ENCODE data around the gene SIX1. TPM values are rescaled to one million over a fixed set of nuclear protein-coding genes. Genes with fewer than 3 reads are reported as not detected.

Gene SIX1
- total and polyA plus RNA-seq, 2 experiments from 2014 or later = 0.35 to 0.71 TPM

GRCh38 chr14:60632257-60632656 is 17.0 kb downstream of the SIX1 start (continued):
- TF ChIP-seq CTCF (conservative IDR thresholded peaks at IDR 0.05; ENCODE audit: low read depth in 2 of 2) = no peak
- TF ChIP-seq STAT1 (IDR thresholded peaks at IDR 0.05; ENCODE audit: unreplicated experiment) = no peak
- TF ChIP-seq JUNB (IDR thresholded peaks at IDR 0.05; ENCODE audit: unreplicated experiment) = no peak
- no peak for TF ChIP-seq NANOG (IDR thresholded peaks at IDR 0.05; ENCODE audit: borderline replicate concordance)
- TF ChIP-seq, protein P1, sequence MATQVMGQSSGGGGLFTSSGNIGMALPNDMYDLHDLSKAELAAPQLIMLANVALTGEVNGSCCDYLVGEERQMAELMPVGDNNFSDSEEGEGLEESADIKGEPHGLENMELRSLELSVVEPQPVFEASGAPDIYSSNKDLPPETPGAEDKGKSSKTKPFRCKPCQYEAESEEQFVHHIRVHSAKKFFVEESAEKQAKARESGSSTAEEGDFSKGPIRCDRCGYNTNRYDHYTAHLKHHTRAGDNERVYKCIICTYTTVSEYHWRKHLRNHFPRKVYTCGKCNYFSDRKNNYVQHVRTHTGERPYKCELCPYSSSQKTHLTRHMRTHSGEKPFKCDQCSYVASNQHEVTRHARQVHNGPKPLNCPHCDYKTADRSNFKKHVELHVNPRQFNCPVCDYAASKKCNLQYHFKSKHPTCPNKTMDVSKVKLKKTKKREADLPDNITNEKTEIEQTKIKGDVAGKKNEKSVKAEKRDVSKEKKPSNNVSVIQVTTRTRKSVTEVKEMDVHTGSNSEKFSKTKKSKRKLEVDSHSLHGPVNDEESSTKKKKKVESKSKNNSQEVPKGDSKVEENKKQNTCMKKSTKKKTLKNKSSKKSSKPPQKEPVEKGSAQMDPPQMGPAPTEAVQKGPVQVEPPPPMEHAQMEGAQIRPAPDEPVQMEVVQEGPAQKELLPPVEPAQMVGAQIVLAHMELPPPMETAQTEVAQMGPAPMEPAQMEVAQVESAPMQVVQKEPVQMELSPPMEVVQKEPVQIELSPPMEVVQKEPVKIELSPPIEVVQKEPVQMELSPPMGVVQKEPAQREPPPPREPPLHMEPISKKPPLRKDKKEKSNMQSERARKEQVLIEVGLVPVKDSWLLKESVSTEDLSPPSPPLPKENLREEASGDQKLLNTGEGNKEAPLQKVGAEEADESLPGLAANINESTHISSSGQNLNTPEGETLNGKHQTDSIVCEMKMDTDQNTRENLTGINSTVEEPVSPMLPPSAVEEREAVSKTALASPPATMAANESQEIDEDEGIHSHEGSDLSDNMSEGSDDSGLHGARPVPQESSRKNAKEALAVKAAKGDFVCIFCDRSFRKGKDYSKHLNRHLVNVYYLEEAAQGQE (IDR thresholded peaks at IDR 0.05; ENCODE audit: unreplicated experiment) = no peak
- TF ChIP-seq POLR2AphosphoS5 (IDR thresholded peaks at IDR 0.05; ENCODE audit: low read depth) = no peak
- no peak for TF ChIP-seq ZNF114 (CRISPR knock-in tag; IDR thresholded peaks at IDR 0.05)

DNA sequence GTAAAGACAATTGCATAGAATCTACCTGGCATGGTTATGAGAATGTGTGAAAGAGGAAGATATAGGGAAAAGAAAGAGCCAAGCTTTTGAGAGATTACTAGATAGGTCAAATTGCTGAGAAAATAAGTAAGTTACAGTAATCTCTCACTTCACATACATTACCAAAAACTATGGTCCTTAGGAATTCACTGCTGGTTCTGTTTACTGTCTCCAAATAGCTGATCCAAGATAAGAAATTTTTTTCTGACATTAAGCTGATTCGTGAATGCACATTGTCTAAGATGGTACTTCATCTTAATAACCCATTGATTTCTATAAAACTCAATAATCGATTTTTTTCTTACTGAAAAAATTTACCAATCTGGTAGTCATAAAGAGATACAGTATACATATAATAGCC is 17.4 kb downstream of the SIX1 start:
- Mint-ChIP-seq H3K27ac (no peak overlapping the region), H3K9me3 (no peaks in the 10 kb centered on the region), H3K4me3 (no peak overlapping the region), H3K27me3 (ENCODE audit: insufficient read depth, low read depth, poor library complexity) (peaks cover 16% of the 10 kb centered on the region), H3K4me1 (peaks cover 14% of the 10 kb centered on the region), H3K36me3 (ENCODE audit: low read depth) (no peaks in the 10 kb centered on the region)
- H3K79me2 ChIP-seq (replicated peaks; ENCODE audit: insufficient read depth) = no peaks in the 10 kb centered on the region
- H2AFZ ChIP-seq = no peak overlapping the region; the same call in 1 of the 2 replicates
- H3K4me2 ChIP-seq = no peak overlapping the region
- no peak for ATAC-seq
- no peak for DNase-seq (ENCODE audit: low spot score)
- H4K20me1 ChIP-seq (replicated peaks; ENCODE audit: insufficient read depth) = no peaks in the 10 kb centered on the region
- H3K36me3 ChIP-seq (ENCODE audit: insufficient read depth) = no peaks in the 10 kb centered on the region
- H3K27ac ChIP-seq (ENCODE audit: low read depth) = no peak overlapping the region
- no peak overlapping the region for H3K4me3 ChIP-seq
- no peaks in the 10 kb centered on the region for H3K9me2 ChIP-seq (ENCODE audit: insufficient read depth)
- H3F3A ChIP-seq (replicated peaks; ENCODE audit: low read depth) = 0 out of 2 replicates have a peak, but pooled peaks cover 3% of the 10 kb centered on the region
- H3K4me1 ChIP-seq (ENCODE audit: insufficient read depth) = peaks cover 8% of the 10 kb centered on the region; the same call in 1 of the 2 replicates
- TF ChIP-seq POLR2AphosphoS5 (IDR thresholded peaks at IDR 0.05; ENCODE audit: low read depth) (no peak), EZH2phosphoT487 (IDR thresholded peaks at IDR 0.05; ENCODE audit: unreplicated experiment) (no peak), ZNF331 (CRISPR knock-in tag; IDR thresholded peaks at IDR 0.05; ENCODE audit: low read depth) (no peak), NANOG (IDR thresholded peaks at IDR 0.05; ENCODE audit: borderline replicate concordance) (no peak), JUNB (IDR thresholded peaks at IDR 0.05; ENCODE audit: unreplicated experiment) (no peak), CREB1 (CRISPR knock-in tag; IDR thresholded peaks at IDR 0.05; ENCODE audit: low read depth) (no peak)
- TF ChIP-seq, protein P2, sequence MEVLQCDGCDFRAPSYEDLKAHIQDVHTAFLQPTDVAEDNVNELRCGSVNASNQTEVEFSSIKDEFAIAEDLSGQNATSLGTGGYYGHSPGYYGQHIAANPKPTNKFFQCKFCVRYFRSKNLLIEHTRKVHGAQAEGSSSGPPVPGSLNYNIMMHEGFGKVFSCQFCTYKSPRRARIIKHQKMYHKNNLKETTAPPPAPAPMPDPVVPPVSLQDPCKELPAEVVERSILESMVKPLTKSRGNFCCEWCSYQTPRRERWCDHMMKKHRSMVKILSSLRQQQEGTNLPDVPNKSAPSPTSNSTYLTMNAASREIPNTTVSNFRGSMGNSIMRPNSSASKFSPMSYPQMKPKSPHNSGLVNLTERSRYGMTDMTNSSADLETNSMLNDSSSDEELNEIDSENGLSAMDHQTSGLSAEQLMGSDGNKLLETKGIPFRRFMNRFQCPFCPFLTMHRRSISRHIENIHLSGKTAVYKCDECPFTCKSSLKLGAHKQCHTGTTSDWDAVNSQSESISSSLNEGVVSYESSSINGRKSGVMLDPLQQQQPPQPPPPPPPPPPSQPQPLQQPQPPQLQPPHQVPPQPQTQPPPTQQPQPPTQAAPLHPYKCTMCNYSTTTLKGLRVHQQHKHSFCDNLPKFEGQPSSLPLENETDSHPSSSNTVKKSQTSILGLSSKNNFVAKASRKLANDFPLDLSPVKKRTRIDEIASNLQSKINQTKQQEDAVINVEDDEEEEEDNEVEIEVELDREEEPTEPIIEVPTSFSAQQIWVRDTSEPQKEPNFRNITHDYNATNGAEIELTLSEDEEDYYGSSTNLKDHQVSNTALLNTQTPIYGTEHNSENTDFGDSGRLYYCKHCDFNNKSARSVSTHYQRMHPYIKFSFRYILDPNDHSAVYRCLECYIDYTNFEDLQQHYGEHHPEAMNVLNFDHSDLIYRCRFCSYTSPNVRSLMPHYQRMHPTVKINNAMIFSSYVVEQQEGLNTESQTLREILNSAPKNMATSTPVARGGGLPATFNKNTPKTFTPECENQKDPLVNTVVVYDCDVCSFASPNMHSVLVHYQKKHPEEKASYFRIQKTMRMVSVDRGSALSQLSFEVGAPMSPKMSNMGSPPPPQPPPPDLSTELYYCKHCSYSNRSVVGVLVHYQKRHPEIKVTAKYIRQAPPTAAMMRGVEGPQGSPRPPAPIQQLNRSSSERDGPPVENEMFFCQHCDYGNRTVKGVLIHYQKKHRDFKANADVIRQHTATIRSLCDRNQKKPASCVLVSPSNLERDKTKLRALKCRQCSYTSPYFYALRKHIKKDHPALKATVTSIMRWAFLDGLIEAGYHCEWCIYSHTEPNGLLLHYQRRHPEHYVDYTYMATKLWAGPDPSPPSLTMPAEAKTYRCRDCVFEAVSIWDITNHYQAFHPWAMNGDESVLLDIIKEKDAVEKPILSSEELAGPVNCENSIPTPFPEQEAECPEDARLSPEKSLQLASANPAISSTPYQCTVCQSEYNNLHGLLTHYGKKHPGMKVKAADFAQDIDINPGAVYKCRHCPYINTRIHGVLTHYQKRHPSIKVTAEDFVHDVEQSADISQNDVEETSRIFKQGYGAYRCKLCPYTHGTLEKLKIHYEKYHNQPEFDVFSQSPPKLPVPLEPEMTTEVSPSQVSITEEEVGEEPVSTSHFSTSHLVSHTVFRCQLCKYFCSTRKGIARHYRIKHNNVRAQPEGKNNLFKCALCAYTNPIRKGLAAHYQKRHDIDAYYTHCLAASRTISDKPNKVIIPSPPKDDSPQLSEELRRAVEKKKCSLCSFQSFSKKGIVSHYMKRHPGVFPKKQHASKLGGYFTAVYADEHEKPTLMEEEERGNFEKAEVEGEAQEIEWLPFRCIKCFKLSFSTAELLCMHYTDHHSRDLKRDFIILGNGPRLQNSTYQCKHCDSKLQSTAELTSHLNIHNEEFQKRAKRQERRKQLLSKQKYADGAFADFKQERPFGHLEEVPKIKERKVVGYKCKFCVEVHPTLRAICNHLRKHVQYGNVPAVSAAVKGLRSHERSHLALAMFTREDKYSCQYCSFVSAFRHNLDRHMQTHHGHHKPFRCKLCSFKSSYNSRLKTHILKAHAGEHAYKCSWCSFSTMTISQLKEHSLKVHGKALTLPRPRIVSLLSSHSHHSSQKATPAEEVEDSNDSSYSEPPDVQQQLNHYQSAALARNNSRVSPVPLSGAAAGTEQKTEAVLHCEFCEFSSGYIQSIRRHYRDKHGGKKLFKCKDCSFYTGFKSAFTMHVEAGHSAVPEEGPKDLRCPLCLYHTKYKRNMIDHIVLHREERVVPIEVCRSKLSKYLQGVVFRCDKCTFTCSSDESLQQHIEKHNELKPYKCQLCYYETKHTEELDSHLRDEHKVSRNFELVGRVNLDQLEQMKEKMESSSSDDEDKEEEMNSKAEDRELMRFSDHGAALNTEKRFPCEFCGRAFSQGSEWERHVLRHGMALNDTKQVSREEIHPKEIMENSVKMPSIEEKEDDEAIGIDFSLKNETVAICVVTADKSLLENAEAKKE (CRISPR knock-in tag; IDR thresholded peaks at IDR 0.05) = no peak
- H3K27me3 ChIP-seq (ENCODE audit: insufficient read depth) = peaks cover 31% of the 10 kb centered on the region
